Cardiac muscle cell (in vitro differentiated cells and primary cell): ENCODE data around the gene ZNF518A. TPM values are rescaled to one million over a fixed set of nuclear protein-coding genes. Genes with fewer than 3 reads are reported as not detected.

Experiments used
- DNase-seq, 2 donors: peaks; one replicate each; pipeline versions ENCODE4 v3.0.0 to v3.0.0-alpha.2; 2010 to 2017; ENCODE audit warnings: low read depth in 1 of 2, low spot score in 1 of 2
- H3K27ac ChIP-seq: fragments of 200-600 bp; sonication (generic); 2 replicates; pipeline ENCODE4 v1.5.1; 2016
- H3K27me3 ChIP-seq: fragments of 200-600 bp; sonication (generic); 2 replicates; pipeline ENCODE4 v1.6.0; 2016; ENCODE audit warnings: control low read depth
- H3K36me3 ChIP-seq: fragments of 200-600 bp; sonication (generic); 2 replicates; pipeline ENCODE4 v1.5.1; 2016; ENCODE audit warnings: control low read depth
- H3K4me1 ChIP-seq: fragments of 200-600 bp; sonication (generic); 2 replicates; pipeline ENCODE4 v1.8.1; 2017; ENCODE audit warnings: low read depth, mild to moderate bottlenecking, mixed run types
- H3K4me3 ChIP-seq: fragments of 200-600 bp; sonication (generic); 2 replicates; pipeline ENCODE4 v1.5.1; 2016; ENCODE audit warnings: mild to moderate bottlenecking
- H3K9me3 ChIP-seq: fragments of 200-600 bp; sonication (generic); 2 replicates; pipeline ENCODE4 v1.5.1; 2017; ENCODE audit warnings: low read depth, mild to moderate bottlenecking, control low read depth
- CTCF ChIP-seq: IDR thresholded peaks from 2 replicates; pipeline ENCODE4 v1.5.1; 2012; ENCODE audit warnings: low read depth, mild to moderate bottlenecking, low read length
- polyA plus RNA-seq: library from polyadenylated mRNA; unstranded; fragments of >200 nt; fragmentation: Nextera tagmentation; extraction: Ambion mirVana; gene quantifications from 2 replicates; pipeline ENCODE4 v1.2.1, GENCODE V29; 2016
- total RNA-seq: library from RNA; depleted of rRNA; stranded (reverse); fragments of >200 nt; gene quantifications from 2 replicates; pipeline ENCODE4 v1.2.3, GENCODE V29; 2016

The ZNF518A gene
- total and polyA plus RNA-seq, 2 experiments from 2014 or later: 20.7 to 22.7 TPM

- TF ChIP-seq CTCF: no peak
- Histone ChIP-seq H3K9me3 (no peaks in the 10 kb centered on the region), H3K4me1 (no peaks in the 10 kb centered on the region), H3K27ac (no peak overlapping the region), H3K27me3 (no peaks in the 10 kb centered on the region), H3K4me3 (no peak overlapping the region), H3K36me3 (no peaks in the 10 kb centered on the region)
- no peak for DNase-seq
These were observed 75.5 kb downstream of the ZNF518A start for GRCh38 chr10:96205580-96205979.

- no peaks in the 10 kb centered on the region for H3K27me3 ChIP-seq
These were observed 78.2 kb downstream of the ZNF518A start for GRCh38 chr10:96208271-96208670.

GRCh38 chr10:96208946-96209345 is 78.8 kb downstream of the ZNF518A start:
- Histone ChIP-seq H3K9me3 (no peaks in the 10 kb centered on the region), H3K27me3 (no peaks in the 10 kb centered on the region), H3K27ac (no peak overlapping the region), H3K4me3 (no peak overlapping the region), H3K36me3 (no peaks in the 10 kb centered on the region), H3K4me1 (no peaks in the 10 kb centered on the region)
- no peak for TF ChIP-seq CTCF
- DNase-seq: no peak

More at GRCh38 chr10:96208271-96208670, 78.2 kb downstream of the ZNF518A start:
- Histone ChIP-seq H3K4me3 (no peak overlapping the region), H3K9me3 (no peaks in the 10 kb centered on the region), H3K27ac (no peak overlapping the region), H3K36me3 (no peaks in the 10 kb centered on the region), H3K4me1 (no peaks in the 10 kb centered on the region)
- no peak for DNase-seq
- no peak for TF ChIP-seq CTCF

GRCh38 chr10:96211764-96212163 is 81.7 kb downstream of the ZNF518A start:
- no peak overlapping the region for H3K4me3 ChIP-seq
- no peaks in the 10 kb centered on the region for H3K4me1 ChIP-seq
- H3K9me3 ChIP-seq: no peaks in the 10 kb centered on the region
- TF ChIP-seq CTCF: no peak
- H3K27me3 ChIP-seq: no peaks in the 10 kb centered on the region
- DNase-seq: no peak
- H3K36me3 ChIP-seq: no peaks in the 10 kb centered on the region
- no peak overlapping the region for H3K27ac ChIP-seq

GRCh38 chr10:96212911-96213310 is 82.8 kb downstream of the ZNF518A start:
- H3K27ac ChIP-seq: no peak overlapping the region

More at GRCh38 chr10:96212911-96213310, 82.8 kb downstream of the ZNF518A start:
- no peak for DNase-seq
- Histone ChIP-seq H3K4me1 (no peaks in the 10 kb centered on the region), H3K36me3 (no peaks in the 10 kb centered on the region), H3K4me3 (no peak overlapping the region), H3K27me3 (no peaks in the 10 kb centered on the region), H3K9me3 (no peaks in the 10 kb centered on the region)
- no peak for TF ChIP-seq CTCF

Other genes with a start within 250 kb of the ZNF518A start
- gene CC2D2B, start 222.3 kb upstream of the ZNF518A start, total RNA-seq: 0.07 and 0.15 TPM in 2 replicates
- 0.18 and 0.35 TPM in 2 replicates for gene CC2D2B, start 222.3 kb upstream of the ZNF518A start, polyA plus RNA-seq
- gene CCNJ, start 86.7 kb upstream of the ZNF518A start, total RNA-seq: 12.3 and 14.7 TPM in 2 replicates
- gene CCNJ, start 86.7 kb upstream of the ZNF518A start, polyA plus RNA-seq: 17.9 and 19.2 TPM in 2 replicates
- not detected in 2 replicates for gene BLNK, start 141.3 kb downstream of the ZNF518A start, total RNA-seq
- 0.32 and 0.62 TPM in 2 replicates for gene BLNK, start 141.3 kb downstream of the ZNF518A start, polyA plus RNA-seq
- not detected in 2 replicates for gene DNTT, start 174.1 kb downstream of the ZNF518A start, total RNA-seq
- not detected in 2 replicates for gene DNTT, start 174.1 kb downstream of the ZNF518A start, polyA plus RNA-seq
- gene OPALIN, start 228.7 kb downstream of the ZNF518A start, total RNA-seq: not detected in 2 replicates
- gene OPALIN, start 228.7 kb downstream of the ZNF518A start, polyA plus RNA-seq: not detected in 2 replicates